CD14-positive monocyte (primary cell): ENCODE measurements around the gene MYL4. TPM values are rescaled to one million over a fixed set of nuclear protein-coding genes. Genes with fewer than 3 reads are reported as not detected.

Experiments
- DNase-seq, 3 donors: peaks; one replicate each; pipeline ENCODE4 v3.0.0-alpha.2; 2011 to 2022
- H2AFZ ChIP-seq: 2 replicates; pipeline ENCODE4 v1.6.0; 2012; ENCODE audit warnings: mild to moderate bottlenecking, low read depth, low read length, inconsistent platforms; ENCODE audit not compliant: insufficient read depth, poor library complexity, severe bottlenecking
- H3K27ac ChIP-seq, 2 donors: 1 replicate in 1 of 2; 2 replicates in 1 of 2; pipeline ENCODE4 v1.5.1; 2012 to 2013; ENCODE audit warnings: low read length in 2 of 2, control low read depth in 1 of 2, inconsistent platforms in 1 of 2, low read depth in 1 of 2, mild to moderate bottlenecking in 1 of 2
- H3K27me3 ChIP-seq, 2 donors: one replicate each; pipeline versions ENCODE4 v1.6.0 to v1.6.1; 2011 to 2013; ENCODE audit warnings: low read length in 2 of 2; ENCODE audit not compliant: control insufficient read depth in 2 of 2, insufficient read depth in 2 of 2
- H3K36me3 ChIP-seq, 2 donors: replicated peaks in 1 of 2; 1 replicate in 1 of 2; 2 replicates in 1 of 2; pipeline versions ENCODE4 v1.5.1 to v1.6.1; 2012 to 2013; ENCODE audit warnings: low read length in 2 of 2, control low read depth in 1 of 2, inconsistent platforms in 1 of 2, mild to moderate bottlenecking in 1 of 2; ENCODE audit not compliant: insufficient read depth in 2 of 2, control insufficient read depth in 1 of 2
- H3K4me1 ChIP-seq, 2 donors: 1 replicate in 1 of 2; 2 replicates in 1 of 2; pipeline versions ENCODE4 v1.5.1 to v1.6.1; 2012 to 2013; ENCODE audit warnings: low read length in 2 of 2, control low read depth in 1 of 2, inconsistent platforms in 1 of 2, mild to moderate bottlenecking in 1 of 2, moderate library complexity in 1 of 2; ENCODE audit not compliant: insufficient read depth in 2 of 2, control insufficient read depth in 1 of 2
- H3K4me2 ChIP-seq: replicated peaks from 2 replicates; pipeline ENCODE3; 2012; ENCODE audit warnings: low read length, moderate library complexity, mild to moderate bottlenecking; ENCODE audit not compliant: poor library complexity, severe bottlenecking; ENCODE audit errors: extremely low read depth
- H3K4me3 ChIP-seq, 3 experiments: fragments of 200-600 bp in 1 of 3; sonication (generic) in 1 of 3; replicated peaks in 1 of 3; 1 replicate in 2 of 3; 2 replicates in 1 of 3; pipeline ENCODE4 v1.5.1; 2011 to 2013; ENCODE audit warnings: low read length in 3 of 3, mild to moderate bottlenecking in 3 of 3, control low read depth in 2 of 3, low read depth in 2 of 3, inconsistent platforms in 1 of 3, moderate library complexity in 1 of 3
- H3K79me2 ChIP-seq: 2 replicates; pipeline ENCODE4 v1.6.0; 2012; ENCODE audit warnings: mild to moderate bottlenecking, control low read depth, inconsistent platforms, low read length, moderate library complexity; ENCODE audit not compliant: insufficient read depth
- H3K9ac ChIP-seq: 2 replicates; pipeline ENCODE4 v1.6.0; 2017; ENCODE audit warnings: low read length, mild to moderate bottlenecking; ENCODE audit not compliant: insufficient read depth, poor library complexity, severe bottlenecking
- H3K9me3 ChIP-seq, 2 donors: replicated peaks in 1 of 2; 1 replicate in 1 of 2; 2 replicates in 1 of 2; pipeline versions ENCODE4 v1.5.1 to v1.6.1; 2012 to 2013; ENCODE audit warnings: low read length in 2 of 2, control low read depth in 1 of 2; ENCODE audit not compliant: control insufficient read depth in 1 of 2, insufficient read depth in 1 of 2
- H4K20me1 ChIP-seq: 2 replicates; pipeline ENCODE4 v1.6.0; 2012; ENCODE audit warnings: mild to moderate bottlenecking, low read length, control low read depth, moderate library complexity; ENCODE audit not compliant: insufficient read depth
- H3K27ac Mint-ChIP-seq, 7 donors: one replicate each; pipeline ENCODE4 v1.8.0; 2020; ENCODE audit warnings: mild to moderate bottlenecking in 7 of 7, mixed read lengths in 7 of 7, moderate library complexity in 6 of 7, inconsistent platforms in 2 of 7
- H3K27me3 Mint-ChIP-seq, 3 donors: one replicate each; pipeline ENCODE4 v1.8.0; 2021 to 2022; ENCODE audit warnings: low read depth in 3 of 3, mild to moderate bottlenecking in 3 of 3, mixed read lengths in 3 of 3, moderate library complexity in 3 of 3, inconsistent platforms in 1 of 3
- H3K36me3 Mint-ChIP-seq, 2 donors: one replicate each; pipeline ENCODE4 v1.8.0; 2020; ENCODE audit warnings: mixed read lengths in 2 of 2, inconsistent platforms in 1 of 2, mild to moderate bottlenecking in 1 of 2
- H3K4me1 Mint-ChIP-seq: one replicate; pipeline ENCODE4 v1.8.0; 2020; ENCODE audit warnings: mild to moderate bottlenecking, mixed read lengths
- H3K4me3 Mint-ChIP-seq, 2 donors: one replicate each; pipeline ENCODE4 v1.8.0; 2020; ENCODE audit warnings: mild to moderate bottlenecking in 2 of 2, mixed read lengths in 2 of 2, moderate library complexity in 1 of 2
- H3K9me3 Mint-ChIP-seq, 7 donors: one replicate each; pipeline ENCODE4 v1.8.0; 2020 to 2022; ENCODE audit warnings: mixed read lengths in 7 of 7, mild to moderate bottlenecking in 6 of 7, moderate library complexity in 6 of 7, inconsistent platforms in 2 of 7
- CTCF ChIP-seq: fragments of 200-600 bp; IDR thresholded peaks from one replicate; pipeline ENCODE4 v1.8.0; 2022; ENCODE audit warnings: antibody characterized with exemption, mild to moderate bottlenecking
- WGBS: methylation state at CpG from one replicate; pipeline ENCODE4 v1.1.5; 2013; ENCODE audit warnings: missing lambda C conversion rate; ENCODE audit not compliant: insufficient coverage; 5-methylcytosine and 5-hydroxymethylcytosine counted together
- intact Hi-C, 2 donors: fragments of 100-400 bp; cut with micrococcal nuclease; formaldehyde crosslinking; loops; one replicate each; pipeline versions ENCODE4 v1.15.0 to v1.15.1; 2023
- polyA plus RNA-seq, 3 donors: library from polyadenylated mRNA; depleted of rRNA in 1 of 3; unstranded in 2 of 3; stranded (reverse) in 1 of 3; fragments of 300-500 nt in 2 of 3; fragments of >200 nt in 1 of 3; fragmentation: Illumina TruSeq in 2 of 3; gene quantifications; 1 replicate in 2 of 3; 2 replicates in 1 of 3; pipeline ENCODE4 v1.2.3, GENCODE V29; 2012 to 2021

MYL4 gene
- polyA plus RNA-seq, 3 donors, result 0.43 TPM; not detected in 2

- peak overlapping the region; percentile 67 to 98 for H3K27ac ChIP-seq
Measured at GRCh38 chr17:47200325-47200664, 8.9 kb upstream of the MYL4 start.

GRCh38 chr17:47201166-47201565 lies 8.0 kb upstream of the MYL4 start:
- Histone ChIP-seq H3K4me1 (peaks cover 33 to 42% of the 10 kb centered on the region in 2 donors), H3K9me3 (no peaks in the 10 kb centered on the region), H3K79me2 (no peaks in the 10 kb centered on the region), H3K27ac (peak overlapping the region; percentile 67 to 98), H3K9ac (no peak overlapping the region), H3K36me3 (no peaks in the 10 kb centered on the region), H3K4me2 (peak overlapping the region; percentile 78), H2AFZ (peak overlapping the region; percentile 83), H3K27me3 (no peaks in the 10 kb centered on the region), H4K20me1 (no peaks in the 10 kb centered on the region), H3K4me3 (no peak overlapping the region)
- peaks cover 0 to 2% (median 0%) of the 10 kb centered on the region in 7 donors for H3K9me3 Mint-ChIP-seq
- no peak for TF ChIP-seq CTCF
- H3K4me3 Mint-ChIP-seq, result no peak overlapping the region
- peak overlapping the region in 6 of 7 donors; percentile 60 to 99 (median 98) for H3K27ac Mint-ChIP-seq
- no peaks in the 10 kb centered on the region for H3K36me3 Mint-ChIP-seq
- peaks cover 37% of the 10 kb centered on the region for H3K4me1 Mint-ChIP-seq
- WGBS, result 100% methylated on average over 2 of the region's 4 CpGs
- H3K27me3 Mint-ChIP-seq, result peaks cover 2 to 9% (median 7%) of the 10 kb centered on the region in 3 donors
- intact Hi-C loops, result no loop called here
- no peak for DNase-seq

More at GRCh38 chr17:47200325-47200664, 8.9 kb upstream of the MYL4 start:
- peak overlapping the region; percentile 64 for H3K9ac ChIP-seq
- no peaks in the 10 kb centered on the region for H3K27me3 ChIP-seq
- intact Hi-C loops, result no loop called here
- Mint-ChIP-seq H3K36me3 (no peaks in the 10 kb centered on the region), H3K9me3 (peaks cover 0 to 2% (median 0%) of the 10 kb centered on the region in 7 donors), H3K4me3 (peak overlapping the region; percentile 76 to 87), H3K4me1 (peaks cover 32% of the 10 kb centered on the region), H3K27ac (peak overlapping the region; percentile 88 to 99 (median 97)), H3K27me3 (peaks cover 4 to 8% (median 7%) of the 10 kb centered on the region in 3 donors)
- peak overlapping the region; percentile 2 to 71 (median 48) for H3K4me3 ChIP-seq
- no peaks in the 10 kb centered on the region for H3K79me2 ChIP-seq
- peak; percentile 54 to 65 (median 55) for DNase-seq
- H2AFZ ChIP-seq, result peak overlapping the region; percentile 83
- no peaks in the 10 kb centered on the region for H3K36me3 ChIP-seq
- H3K4me2 ChIP-seq, result peak overlapping the region; percentile 78
- H3K4me1 ChIP-seq, result peaks cover 30 to 37% of the 10 kb centered on the region in 2 donors
- no peaks in the 10 kb centered on the region for H4K20me1 ChIP-seq
- no peak for TF ChIP-seq CTCF
- no peaks in the 10 kb centered on the region for H3K9me3 ChIP-seq
- 11% methylated on average over 3 of the region's 4 CpGs for WGBS
